Neural cell (in vitro differentiated cells): ENCODE data around the gene TMEM40.

ENCODE experiments used
- CTCF ChIP-seq: fragments of 450-650 bp; IDR thresholded peaks from 2 replicates; pipeline ENCODE4 v1.5.1; 2014; ENCODE audit warnings: antibody characterized with exemption, mild to moderate bottlenecking, moderate library complexity; ENCODE audit not compliant: poor library complexity, severe bottlenecking
- EP300 ChIP-seq: fragments of 450-650 bp; conservative IDR thresholded peaks from 2 replicates; pipeline ENCODE4 v1.6.1; 2014; ENCODE audit warnings: antibody characterized with exemption, mild to moderate bottlenecking, moderate library complexity; ENCODE audit not compliant: poor library complexity, severe bottlenecking
- EZH2 ChIP-seq: fragments of 200-600, 300-800 bp; shearing (Covaris generic), sonication (generic); IDR thresholded peaks from 2 replicates; pipeline ENCODE4 v1.6.1; 2014; ENCODE audit warnings: antibody characterized with exemption, low read length, borderline replicate concordance, mild to moderate bottlenecking; ENCODE audit not compliant: insufficient read depth, poor library complexity, severe bottlenecking
- MXI1 ChIP-seq: fragments of 450-650 bp; conservative IDR thresholded peaks from 2 replicates; pipeline ENCODE4 v1.6.1; 2014; ENCODE audit warnings: antibody characterized with exemption, mild to moderate bottlenecking; ENCODE audit not compliant: poor library complexity, severe bottlenecking
- POLR2AphosphoS5 ChIP-seq: IDR thresholded peaks from 2 replicates; pipeline ENCODE4 v1.6.1; 2012
- RAD21 ChIP-seq: fragments of 450-650 bp; conservative IDR thresholded peaks from 2 replicates; pipeline ENCODE4 v1.6.1; 2014; ENCODE audit warnings: antibody characterized with exemption, mild to moderate bottlenecking, moderate library complexity
- REST ChIP-seq: IDR thresholded peaks from 2 replicates; pipeline ENCODE4 v1.6.1; 2012; ENCODE audit warnings: borderline replicate concordance
- SMC3 ChIP-seq: fragments of 450-650 bp; conservative IDR thresholded peaks from 2 replicates; pipeline ENCODE4 v1.6.1; 2014; ENCODE audit warnings: antibody characterized with exemption, mild to moderate bottlenecking, moderate library complexity; ENCODE audit not compliant: poor library complexity
- TAF1 ChIP-seq: IDR thresholded peaks from 2 replicates; pipeline ENCODE4 v1.6.1; 2012; ENCODE audit warnings: low read depth

GRCh38 chr3:12737833-12738232 is 21.2 kb downstream of the TMEM40 start:
- TF ChIP-seq SMC3: no peak
- no peak for TF ChIP-seq MXI1
- no peak for TF ChIP-seq EP300
- TF ChIP-seq CTCF: no peak
- no peak for TF ChIP-seq TAF1
- TF ChIP-seq EZH2: no peak
- no peak for TF ChIP-seq POLR2AphosphoS5
- TF ChIP-seq REST: no peak
- no peak for TF ChIP-seq RAD21
